Choroid plexus epithelial cell (primary cell): ENCODE results near the gene SLC25A1.
"Not testable (repeated sequence)": the region's sequence is repeated elsewhere in the genome, so short reads cannot be mapped to it uniquely, and the experiment has no call there.

ENCODE experiments used
- DNase-seq: peaks from one replicate; pipeline ENCODE4 v3.0.0-alpha.2; 2010; ENCODE audit warnings: low read depth
- H3K4me3 ChIP-seq: 2 replicates; pipeline ENCODE4 v1.5.1; 2011; ENCODE audit warnings: low read depth, mild to moderate bottlenecking, control low read depth, low read length, moderate library complexity
- TF ChIP-seq, protein P1 (sequence below): conservative IDR thresholded peaks from 2 replicates; pipeline ENCODE4 v1.5.1; 2011; ENCODE audit warnings: low read depth, mild to moderate bottlenecking, control low read depth, inconsistent platforms, low read length, moderate library complexity

The SLC25A1 gene

DNA sequence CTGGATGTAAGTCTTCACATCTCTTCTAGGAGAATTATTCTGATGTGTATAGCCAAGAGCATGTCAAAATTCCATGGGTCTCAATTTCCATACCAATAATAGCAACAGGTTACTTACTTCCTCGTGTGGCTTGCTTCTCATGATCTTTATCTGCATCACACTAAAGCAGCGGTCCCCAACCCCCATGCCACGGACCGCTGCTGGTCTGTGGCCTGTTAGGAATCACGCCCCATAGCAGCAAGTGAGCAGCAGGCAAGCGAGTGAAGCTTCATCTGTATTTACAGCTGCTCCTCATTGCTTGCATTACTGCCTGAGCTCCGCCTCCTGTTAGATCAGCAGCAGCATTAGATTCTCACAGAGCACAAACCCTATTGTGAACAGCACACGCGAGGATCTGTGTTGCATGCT, 28.9 kb upstream of the SLC25A1 start:
- no peak for DNase-seq
- no peak overlapping the region for H3K4me3 ChIP-seq
- TF ChIP-seq, protein P1, sequence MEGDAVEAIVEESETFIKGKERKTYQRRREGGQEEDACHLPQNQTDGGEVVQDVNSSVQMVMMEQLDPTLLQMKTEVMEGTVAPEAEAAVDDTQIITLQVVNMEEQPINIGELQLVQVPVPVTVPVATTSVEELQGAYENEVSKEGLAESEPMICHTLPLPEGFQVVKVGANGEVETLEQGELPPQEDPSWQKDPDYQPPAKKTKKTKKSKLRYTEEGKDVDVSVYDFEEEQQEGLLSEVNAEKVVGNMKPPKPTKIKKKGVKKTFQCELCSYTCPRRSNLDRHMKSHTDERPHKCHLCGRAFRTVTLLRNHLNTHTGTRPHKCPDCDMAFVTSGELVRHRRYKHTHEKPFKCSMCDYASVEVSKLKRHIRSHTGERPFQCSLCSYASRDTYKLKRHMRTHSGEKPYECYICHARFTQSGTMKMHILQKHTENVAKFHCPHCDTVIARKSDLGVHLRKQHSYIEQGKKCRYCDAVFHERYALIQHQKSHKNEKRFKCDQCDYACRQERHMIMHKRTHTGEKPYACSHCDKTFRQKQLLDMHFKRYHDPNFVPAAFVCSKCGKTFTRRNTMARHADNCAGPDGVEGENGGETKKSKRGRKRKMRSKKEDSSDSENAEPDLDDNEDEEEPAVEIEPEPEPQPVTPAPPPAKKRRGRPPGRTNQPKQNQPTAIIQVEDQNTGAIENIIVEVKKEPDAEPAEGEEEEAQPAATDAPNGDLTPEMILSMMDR: no peak

DNA sequence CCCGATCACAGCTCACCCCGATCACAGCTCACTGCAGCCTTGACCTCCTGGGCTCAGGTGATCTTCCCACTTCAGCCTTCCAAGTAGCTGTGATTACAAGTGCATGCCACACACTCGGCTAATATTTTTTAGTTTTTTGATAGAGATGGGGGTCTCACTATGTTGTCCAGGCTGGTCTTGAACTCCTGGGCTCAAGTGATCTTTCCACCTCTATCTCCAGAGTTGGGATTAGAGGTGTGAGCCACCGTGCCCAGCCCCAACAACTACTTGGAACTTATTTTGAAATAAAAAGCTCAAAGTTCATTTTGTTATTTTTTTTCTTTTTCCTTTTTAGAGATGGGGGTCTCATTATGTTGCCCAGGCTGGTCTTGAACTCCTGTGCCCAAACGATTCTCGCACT, 27.8 kb upstream of the SLC25A1 start:
- TF ChIP-seq, protein P1: no peak
- DNase-seq: no peak
- H3K4me3 ChIP-seq: no peak overlapping the region

DNA sequence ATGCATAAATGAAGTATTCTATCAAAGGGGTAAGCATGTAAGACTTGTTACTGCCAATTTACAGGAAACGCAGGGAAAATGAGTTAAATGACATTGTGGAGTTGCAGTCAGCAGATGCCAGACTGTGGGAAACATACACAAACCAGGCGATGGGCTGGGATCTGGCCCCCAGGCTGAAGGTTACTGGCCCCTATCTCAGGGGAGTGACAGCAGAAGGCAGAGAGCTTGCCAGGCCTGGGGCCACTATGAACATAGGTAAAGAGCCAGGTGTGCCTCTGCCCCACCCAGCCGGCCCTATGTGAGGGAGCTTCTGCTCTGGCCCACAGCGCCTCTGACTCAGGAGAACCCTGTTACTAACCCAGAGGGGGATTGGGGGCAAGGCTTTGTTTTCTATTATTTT, 26.1 kb upstream of the SLC25A1 start:
- TF ChIP-seq, protein P1: no peak
- no peak for DNase-seq
- H3K4me3 ChIP-seq: no peak overlapping the region

DNA sequence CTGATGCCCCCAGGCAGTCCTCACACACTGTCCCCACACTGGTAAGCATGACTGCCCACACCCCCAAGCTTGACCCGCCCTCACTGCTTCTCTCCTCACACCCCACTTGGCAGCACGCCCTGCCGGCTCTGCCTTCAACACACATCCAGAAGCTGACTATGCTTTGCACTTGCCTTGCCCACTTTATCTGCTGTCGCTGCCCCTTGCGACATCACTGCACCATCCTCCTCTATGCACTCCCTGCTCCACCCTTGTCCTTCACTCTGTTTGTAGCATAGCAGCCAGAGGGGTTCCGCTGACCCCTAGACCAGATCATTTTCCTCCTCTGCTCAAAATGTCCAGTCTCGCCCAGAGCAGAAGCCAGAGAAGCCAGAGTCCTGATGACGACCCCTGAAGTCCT, 25.3 kb upstream of the SLC25A1 start:
- no peak for DNase-seq
- TF ChIP-seq, protein P1: no peak
- no peak overlapping the region for H3K4me3 ChIP-seq

DNA sequence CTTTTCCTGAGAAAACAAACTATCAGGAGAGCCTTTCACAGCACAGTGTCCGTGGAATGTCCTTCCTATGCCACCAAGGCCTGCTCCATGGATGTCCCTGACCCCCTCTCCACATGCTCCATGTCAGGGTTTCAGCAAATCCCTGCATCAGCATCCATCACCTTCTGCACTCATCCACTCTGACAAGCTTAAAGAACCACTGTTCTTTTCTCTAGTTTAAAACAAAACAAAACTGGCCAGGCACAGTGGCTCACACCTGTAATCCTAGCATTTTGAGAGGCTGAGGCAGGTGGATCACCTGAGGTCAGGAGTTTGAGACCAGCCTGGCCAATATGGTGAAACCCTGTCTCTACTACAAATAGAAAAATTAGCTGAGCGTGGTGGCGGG, 24.3 kb upstream of the SLC25A1 start:
- not testable (repeated sequence) for H3K4me3 ChIP-seq, DNase-seq

DNA sequence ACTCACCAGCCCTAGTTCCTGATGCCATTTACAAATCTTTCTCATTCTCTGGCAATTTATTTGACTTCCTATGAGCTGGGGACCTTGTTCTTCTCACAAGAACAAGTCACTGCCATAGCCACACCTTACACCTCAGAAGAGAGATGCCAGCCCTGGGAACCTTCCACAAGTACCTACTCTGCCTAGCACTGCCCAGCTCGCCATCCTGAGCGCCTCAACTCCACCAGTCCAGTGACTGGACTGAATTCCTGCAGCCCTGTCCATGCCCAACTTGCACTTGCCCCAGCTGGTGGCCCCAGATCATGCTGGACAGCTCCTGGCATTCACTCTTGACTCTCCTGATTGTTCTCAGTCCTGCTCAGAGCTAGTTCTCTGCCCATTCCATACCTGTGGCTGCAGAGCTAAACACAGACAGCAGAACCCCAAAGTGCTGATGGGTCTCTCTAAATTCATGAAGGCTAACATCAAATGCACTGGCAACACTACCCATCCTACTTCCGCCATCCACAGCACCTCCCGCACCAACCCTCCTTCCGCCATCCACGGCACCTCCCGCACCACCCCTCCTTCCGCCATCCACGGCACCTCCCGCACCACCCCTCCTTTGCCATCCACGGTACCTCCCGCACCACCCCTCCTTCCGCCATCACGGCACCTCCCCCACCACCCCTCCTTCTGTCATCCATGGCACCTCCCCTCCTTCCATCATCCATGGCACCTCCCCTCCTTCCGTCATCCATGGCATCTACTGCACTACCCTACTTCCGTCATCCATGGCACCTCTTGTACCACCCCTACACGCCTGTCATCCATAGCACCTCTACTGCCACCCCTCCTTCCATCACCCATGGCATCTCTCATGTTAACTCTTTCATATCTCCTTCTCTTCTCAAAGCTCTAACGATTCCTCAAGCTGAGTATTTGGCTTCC, 23.6 kb upstream of the SLC25A1 start:
- DNase-seq: no peak
- H3K4me3 ChIP-seq: no peak overlapping the region
- TF ChIP-seq, protein P1: no peak

DNA sequence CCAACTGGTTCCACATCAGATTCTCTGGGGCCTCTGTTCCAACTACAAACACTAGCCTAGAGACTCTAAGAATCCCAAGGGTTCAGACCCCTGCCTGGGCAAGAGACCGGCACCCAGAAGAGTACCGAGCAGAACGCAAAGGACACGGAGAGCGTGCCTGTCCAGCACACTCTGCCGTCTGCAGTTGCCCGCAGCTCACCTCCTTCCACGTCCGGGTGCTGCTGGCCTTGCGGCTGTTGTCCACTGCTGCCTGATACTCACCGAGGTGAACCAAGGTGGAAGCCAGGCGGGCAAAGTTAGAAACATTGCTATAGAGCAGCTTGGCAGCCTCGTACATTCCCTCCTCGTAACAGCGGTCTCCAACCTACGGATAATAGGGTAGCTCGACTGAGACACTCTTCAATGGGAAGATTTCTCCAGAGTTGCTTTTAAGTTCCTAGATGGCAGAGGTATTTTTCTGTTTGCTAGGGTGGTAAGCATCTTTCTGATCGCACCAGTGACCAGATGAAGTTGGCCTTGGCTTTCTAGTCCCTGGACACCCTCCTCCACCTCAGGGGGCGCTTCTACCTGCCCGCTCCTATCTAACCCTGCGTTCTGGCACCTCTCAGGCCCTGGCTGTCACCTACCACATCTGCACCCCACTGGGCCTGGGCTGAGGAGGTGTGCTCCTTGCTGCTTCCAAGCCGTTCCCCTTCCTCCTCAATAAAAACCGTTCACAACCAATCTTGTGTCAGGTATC, 22.8 kb upstream of the SLC25A1 start:
- TF ChIP-seq, protein P1: no peak
- DNase-seq: no peak
- H3K4me3 ChIP-seq: no peak overlapping the region
